ENCODE measurements around the gene GPR157.
"Not testable (repeated sequence)": the region's sequence is repeated elsewhere in the genome, so short reads cannot be mapped to it uniquely, and the experiment has no call there.

GPR157 gene

DNA sequence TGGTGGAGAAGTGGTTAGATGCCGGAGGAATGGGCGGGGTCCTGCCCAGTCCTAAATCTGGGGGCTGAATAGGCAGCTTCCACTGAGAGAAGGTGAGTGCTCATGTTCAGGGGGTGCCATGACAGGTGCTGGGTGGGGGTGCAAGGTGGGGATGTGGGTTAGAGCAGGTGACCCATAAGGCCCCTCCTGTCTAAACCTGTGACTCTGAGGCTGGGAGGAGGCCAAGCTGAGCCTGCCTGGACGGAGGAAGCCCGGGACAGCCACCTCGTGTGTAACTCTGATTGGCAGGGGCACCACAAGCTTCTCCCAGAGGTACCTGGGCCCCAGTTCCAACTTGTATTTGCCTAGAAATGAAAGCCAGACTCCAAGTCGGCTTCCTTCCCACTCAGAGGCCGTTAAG, 10.7 kb downstream of the GPR157 start:
- no peak for DNase-seq (ENCODE audit: low read depth in 3 of 3)

DNA sequence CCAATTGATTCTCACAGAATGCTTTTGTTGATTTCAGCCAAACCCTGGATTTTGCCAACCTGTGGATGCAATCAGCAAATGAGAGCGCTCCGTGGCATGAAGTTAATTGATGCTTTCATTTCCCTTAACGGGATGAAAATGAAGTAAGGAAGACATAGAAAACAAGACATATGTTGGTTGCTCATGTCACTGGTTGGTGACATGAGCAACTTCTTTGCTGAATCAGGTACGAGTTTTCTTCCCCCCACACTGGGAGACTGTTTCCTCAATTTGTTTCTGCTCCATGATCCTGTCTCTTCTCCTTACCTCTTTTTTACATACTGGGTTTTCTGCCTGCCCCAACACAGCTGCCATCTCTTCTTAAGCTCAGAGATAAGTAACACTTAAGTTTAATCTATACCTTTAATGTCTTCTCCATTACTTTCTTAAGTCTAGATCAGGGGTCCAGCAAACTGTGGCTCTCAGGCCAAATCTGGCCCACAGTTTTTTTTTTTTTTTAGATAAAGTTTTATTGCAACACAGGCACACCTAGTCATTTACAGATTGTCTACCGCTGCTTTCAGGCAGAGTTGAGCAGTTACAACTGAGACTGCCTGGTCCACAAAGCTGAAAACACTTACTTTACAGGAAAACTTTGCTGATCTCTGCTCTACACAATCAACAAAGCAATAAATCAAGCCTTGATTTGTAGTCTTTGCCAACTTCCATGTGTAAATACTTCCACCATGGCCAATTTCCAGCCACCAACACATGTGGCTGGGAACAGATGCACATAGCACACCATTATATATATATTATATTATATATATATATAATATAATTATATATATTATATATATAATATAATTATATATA, 13.3 kb downstream of the GPR157 start:
- DNase-seq (ENCODE audit: low read depth in 3 of 3): no peak

DNA sequence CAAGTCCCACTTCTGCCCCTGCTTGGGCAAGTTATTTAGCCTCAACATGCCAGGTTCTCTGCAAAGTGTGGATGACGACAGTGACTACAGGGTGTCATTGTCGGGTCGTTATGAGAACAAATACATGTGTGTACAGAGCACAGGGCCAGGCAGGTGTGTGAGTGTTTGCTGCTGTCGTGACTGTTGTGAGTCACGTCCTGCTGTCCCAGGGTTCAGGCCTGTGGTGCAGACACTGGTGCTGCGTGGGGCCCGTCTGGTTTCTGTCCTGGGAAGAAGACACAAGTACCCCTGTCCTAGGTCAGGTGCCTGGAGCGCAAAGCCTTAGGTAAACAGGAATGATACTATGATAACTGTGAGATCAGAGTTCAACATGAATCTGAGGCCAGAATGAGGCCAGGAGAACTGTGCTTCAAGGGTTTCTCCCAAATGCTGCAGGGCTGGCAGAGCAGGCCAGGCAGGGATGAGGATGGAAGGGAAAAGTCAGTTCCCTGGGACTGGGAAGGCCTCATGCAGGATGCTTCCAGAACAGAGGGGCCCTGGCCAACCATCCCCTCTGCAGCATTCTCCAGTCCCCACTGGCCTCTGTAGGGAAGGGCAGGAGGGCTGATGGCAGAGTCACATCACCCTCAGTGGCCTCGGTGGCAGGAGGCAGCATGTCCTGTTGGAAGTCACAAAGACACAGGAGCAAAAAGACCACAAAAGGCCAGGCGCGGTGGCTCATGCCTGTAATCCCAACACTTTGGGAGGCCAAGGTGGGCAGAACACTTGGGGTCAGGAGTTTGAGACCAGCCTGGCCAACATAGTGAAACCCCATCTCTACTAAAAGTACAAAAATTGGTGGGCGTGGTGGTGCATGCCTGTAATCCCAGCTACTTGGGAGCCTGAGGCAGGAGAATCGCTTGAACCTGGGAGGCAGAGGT, 15.7 kb downstream of the GPR157 start:
- DNase-seq (ENCODE audit: low read depth in 3 of 3): no peak

DNA sequence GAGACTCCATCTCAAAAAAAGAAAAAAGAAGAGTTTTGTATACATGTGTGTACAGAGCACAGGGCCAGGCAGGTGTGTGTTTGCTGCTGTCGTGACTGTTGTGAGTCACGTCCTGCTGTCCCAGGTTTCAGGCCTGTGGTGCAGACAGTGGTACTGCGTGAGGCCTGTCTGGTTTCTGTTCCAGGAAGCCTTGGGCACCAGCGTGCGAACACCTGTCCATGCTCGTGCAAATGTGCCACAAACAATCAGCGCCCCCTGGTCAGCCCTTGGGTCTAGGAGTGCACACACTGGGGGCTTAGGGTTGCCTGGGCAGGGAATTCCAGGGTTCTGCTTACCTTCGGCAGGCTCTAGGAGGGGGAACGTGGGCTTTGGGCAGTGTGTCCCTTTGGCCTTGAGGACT, 16.9 kb downstream of the GPR157 start:
- DNase-seq (ENCODE audit: low read depth in 3 of 3): no peak

DNA sequence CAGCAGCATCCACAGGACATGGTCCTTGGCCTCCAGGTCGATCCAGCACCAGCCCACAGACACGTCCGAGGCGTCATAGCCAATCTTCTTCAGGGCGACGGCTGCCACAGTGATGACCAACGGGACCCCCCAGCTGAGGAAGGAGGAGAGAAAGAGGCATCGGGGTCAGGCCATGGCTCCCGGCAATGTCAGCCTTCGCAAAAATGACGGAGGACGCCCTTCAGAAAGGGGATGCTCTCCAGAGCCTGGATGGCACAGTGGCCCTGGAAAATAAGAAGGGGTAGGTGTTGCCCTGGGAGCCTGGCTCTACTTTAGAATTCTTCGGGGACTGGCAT, 17.6 kb downstream of the GPR157 start:
- DNase-seq (ENCODE audit: low read depth in 3 of 3): no peak

DNA sequence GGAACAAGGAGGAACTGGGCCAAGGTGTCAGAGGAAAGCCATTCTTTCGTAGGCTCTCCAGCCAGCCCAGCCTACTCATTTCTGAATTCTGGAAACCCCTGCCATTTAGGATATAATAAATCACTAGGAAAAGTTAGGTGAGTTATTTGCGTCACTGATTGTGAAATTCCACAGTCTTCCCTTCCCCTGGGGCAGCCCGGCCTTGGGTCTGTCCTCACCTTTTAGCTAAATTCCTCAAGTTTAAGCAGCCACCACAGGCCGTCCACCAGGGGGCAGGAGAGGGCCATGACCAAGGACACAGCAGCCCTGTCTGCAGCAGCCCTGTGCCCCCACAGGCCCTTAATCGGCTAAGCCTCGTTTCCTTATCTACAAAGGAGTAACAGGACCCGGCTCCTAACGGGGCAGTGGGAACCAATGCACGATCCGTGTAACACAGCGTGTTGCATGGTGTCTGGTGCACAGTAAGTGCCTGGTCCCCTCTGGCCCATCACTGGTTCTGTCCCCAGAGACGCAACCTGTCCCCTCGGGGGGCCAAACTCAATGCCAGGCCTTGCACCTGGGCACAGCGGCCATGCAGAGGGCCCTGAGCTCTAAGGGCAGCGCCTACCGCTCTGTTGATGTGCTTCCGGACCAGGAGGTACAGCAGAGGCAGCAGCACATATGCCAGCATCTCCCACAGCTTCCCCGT, 18.1 kb downstream of the GPR157 start:
- peak; percentile 61 to 79 (median 70) for DNase-seq (ENCODE audit: low read depth in 3 of 3)

DNA sequence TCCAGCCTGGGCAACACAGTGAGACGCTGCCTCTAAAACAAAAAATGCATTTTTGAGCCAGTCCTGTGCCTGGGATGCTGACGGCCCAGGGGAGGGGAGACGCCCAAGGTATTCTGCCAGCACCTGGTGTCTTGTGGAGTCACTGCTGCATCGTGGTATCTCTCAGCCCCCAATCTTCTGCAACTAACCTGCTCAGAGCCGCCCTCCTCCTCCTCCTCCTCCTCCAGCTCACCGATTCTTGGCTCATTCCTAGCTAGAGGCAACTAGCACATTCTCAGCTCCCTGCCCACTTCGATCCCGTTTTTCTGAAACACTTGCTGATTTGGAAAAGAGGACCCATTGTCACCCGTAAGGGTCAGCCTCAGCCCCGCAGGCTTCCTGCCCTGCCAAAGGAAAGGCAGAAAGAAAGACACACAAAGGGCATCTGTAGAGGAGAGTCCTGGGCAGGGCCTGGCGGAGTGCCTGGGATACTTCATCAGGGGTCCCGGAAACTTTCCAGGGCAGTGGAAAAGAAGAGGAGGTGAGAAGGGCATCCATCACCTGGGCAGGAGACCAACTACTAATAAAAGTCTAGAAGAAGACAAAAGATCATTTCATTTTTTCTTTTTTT, 20.7 kb downstream of the GPR157 start:
- no peak for DNase-seq (ENCODE audit: low read depth in 3 of 3)

DNA sequence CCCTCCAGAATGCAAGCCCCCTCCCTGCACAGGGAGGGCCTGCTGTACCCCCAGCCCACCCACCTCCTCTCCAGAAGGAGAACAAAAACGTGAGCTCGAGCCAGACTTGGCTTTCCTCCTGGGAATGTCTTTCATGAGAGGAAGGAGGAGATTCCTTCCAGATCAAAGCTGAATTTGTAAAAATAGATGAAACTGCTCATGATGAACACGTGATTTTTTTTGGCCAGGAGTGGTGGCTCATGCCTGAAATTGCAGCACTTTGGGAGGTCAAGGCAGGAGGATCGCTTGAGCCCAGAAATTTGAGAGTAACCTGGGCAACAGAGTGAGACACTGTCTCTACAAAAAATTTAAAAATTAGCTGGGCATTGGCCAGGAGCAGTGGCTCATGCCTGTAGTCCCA, 21.8 kb downstream of the GPR157 start:
- DNase-seq (ENCODE audit: low read depth in 3 of 3): no peak

DNA sequence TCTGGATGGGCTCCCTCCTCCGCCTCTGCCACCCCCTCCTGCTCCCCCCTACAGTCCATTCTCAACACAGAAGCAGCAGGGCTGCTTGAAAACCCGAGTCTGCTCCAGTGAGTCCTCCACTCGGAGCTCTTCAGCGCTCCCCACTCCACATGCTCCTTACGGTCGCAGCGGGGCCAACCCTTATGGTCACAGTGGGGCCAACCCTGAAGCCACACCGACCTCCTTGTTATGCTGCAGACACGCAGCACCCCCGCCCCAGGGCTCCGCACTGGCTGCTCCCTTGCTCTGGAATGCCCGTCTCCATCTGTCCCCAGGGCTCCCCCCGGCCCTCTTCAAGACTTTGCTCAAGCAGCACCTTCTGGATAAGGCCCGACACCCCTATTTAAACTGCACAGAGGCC, 22.6 kb downstream of the GPR157 start:
- DNase-seq (ENCODE audit: low read depth in 3 of 3): no peak

DNA sequence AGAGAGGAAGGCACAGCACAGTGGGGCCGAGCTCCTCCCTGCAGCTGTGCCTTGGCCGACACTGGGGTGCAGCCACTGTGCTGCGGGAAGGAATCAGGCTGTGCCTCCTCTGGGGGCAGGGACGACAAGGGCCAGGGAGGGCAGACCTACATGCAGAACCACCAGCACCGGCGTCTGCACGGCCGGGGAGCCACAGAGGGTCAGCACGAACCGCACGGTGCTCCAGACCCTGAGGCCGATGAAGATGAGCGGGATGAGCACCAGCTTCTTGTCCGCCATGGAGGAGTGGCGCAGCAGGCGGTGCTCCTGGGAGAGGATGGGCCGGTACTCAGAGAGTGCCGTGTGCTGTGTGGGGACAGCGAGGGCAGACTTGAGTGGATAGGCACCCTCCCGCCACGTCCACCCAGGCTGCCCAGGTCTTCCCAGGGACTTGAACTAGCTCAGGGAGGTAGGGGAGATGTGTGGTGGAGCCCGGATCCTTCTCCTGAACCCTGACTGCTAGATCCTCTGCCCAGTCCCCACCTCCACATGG, 23.5 kb downstream of the GPR157 start:
- DNase-seq (ENCODE audit: low read depth in 3 of 3): no peak

DNA sequence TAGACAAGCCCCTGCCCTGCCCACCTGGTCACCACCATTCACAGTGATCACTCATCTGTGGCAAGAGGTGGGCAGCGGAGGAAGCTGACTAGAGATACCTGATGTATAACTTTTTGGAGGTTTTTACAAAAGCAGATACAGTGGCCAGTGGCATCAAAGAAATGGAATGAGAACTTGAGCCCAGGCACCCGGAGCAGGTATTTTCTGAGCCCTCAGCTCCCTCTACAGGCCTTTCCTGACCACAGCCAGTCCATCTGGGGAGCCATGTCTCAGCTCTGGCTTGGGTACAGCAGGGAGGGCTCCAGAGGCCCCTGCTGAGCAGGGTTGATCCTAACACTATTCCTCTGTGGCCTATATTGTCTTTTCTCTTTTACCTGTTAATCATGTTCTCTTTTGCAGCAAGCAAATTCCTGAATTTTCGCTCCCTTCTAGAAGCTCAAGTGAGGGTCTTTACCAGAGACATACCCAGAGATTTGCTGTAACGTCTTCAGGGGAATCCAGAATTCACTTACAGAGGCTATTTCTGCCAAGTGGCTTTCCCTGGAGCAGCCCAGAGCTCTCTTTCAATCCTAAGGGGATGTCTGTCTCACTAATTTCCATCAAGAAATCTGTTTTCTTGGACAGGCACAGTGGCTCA, 27.3 kb downstream of the GPR157 start:
- no peak for DNase-seq (ENCODE audit: low read depth in 3 of 3)

DNA sequence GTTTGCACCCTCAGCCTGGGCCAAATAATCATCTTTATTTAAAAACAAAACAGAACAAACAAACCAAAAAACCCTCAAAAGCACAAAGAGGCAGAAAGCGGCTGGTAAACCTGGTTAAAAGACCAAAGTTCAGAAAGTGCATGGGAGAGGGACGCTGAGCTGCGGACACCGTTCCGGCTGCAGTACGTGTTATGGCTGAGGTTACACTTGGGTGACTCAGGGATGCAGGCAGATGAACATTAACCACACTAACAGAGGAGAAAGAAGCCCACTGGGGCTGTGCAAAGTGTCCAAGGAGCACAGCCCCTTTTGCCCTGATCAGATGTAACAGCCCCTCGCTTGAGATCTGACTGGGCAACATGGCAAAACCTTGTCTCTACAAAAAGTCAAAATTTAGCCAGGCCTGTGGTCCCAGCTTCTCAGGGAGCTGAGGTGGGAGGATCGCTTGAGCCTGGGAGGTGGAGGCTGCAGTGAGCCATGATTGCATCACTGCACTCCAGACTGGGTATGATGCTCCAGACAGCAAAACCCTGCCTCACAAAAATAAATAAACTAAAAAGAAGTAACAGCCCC, 28.3 kb downstream of the GPR157 start:
- DNase-seq (ENCODE audit: low read depth in 3 of 3): no peak

DNA sequence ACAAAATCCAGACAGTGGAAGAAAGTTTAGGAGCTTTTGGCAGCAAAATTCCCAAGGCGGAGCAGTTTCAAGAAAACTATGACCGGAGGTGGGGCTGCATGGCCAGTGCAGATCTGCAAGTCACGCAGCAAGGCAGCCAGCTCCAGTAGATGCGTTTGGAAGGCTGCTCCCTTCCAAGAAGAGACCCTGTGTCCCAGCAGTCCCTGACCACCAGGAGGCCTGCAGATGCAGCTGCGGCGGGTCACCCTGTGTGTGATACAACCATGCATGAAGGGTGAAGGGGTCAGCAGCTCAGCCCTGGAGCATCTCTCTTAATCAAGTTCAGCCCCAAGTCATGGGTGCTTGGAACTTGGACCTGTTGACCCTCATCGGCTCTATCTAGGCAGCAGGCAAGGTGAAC, 29.3 kb downstream of the GPR157 start:
- no peak for DNase-seq (ENCODE audit: low read depth in 3 of 3)

DNA sequence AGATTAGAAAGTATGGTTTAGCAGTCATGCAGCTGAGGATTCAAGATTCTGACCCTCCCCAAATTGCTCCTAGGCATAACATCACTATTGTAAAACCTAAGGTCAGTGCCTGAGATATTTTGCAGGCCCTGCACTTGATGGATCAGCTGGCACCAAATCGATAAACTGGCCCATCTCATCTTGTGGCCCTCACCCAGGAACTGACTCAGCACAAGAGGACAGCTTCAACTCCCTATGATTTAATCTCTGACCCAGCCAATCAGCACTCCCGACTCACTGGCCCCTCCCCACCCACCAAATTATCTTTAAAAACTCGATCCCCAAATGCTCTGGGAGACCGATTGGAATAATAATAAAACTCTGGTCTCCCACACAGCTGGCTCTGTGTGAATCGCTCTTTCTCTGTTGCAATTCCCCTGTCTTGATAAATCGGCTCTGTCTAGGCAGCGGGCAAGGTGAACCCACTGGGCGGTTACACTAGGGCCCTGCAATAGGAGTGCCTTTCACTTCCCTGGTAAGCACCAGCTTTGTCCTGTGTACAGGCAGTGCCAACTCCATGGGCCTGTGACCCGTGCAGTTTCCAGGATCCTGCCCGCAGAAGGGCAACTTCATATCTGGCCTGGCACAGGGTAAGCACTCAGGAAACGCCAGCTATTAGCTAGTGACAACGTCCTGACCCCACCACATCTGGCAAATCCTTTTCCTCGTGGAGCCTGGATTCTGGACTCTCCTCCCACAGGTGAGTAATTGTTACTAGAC, 30.8 kb downstream of the GPR157 start:
- no peak for DNase-seq (ENCODE audit: low read depth in 3 of 3)

DNA sequence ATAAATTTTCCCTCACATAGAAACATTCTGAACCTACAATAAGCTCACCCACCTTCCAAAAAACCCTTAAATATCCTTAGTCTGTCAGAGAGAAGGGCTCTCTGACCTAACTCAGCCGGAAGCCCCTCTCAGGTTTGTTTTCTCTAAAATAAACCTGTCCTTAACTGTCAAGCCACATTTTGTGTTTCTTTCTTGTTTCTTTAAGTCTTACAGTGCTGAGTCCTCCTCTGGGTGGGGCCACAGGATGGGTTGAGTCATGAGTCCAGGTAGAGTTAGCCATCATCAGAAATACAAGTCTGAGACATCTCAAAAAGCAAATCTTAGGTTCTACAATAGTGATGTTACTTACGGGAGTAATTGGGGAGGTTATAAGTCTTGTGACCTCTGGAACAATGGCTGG, 33.1 kb downstream of the GPR157 start:
- no peak for DNase-seq (ENCODE audit: low read depth in 3 of 3)

DNA sequence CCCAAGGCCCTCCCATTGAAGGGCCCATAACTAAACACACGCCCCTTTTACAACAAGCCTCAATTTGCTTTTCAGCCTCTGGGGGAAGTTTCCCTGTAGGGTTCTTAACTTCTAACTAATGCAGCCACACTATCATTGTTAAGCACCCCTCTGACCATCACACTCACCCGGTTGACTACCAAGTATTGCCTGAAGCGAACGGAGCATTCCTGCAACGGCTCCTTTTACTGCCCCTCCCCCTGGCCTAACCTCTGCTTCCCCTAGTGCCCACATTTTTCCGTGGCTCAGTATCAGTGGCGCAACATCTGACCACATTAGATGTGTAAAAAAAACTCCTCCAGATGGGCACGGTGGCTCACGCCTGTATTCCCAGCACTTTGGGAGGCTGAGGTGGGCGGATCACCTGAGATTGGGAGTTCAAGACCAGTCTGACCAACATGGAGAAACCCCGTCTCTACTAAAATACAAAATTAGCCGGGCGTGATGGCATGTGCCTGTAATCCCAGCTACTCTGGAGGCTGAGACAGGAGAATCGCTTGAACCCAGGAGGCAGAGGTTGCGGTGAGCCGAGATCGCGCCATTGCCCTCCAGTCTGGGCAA, 34.8 kb downstream of the GPR157 start:
- DNase-seq (ENCODE audit: low read depth in 3 of 3): not testable (repeated sequence)

DNA sequence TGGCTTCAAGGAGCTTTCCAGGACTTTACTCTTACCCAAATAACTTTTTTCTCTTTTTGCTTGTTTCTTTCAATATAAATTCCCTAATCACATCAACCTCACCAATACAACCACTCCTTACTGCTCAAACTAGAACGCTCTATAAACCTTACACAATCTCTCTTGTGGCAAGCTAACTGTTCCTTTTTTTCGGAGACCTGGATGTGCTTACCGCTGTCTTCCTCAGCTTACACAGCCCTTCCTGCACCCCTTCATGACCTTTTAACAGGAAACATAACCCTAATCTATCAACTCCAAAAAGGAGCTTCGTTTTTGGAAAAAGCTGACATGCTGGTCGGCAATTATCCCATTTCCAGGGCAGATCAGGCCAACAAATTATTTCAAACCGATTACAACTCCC, 35.3 kb downstream of the GPR157 start:
- DNase-seq (ENCODE audit: low read depth in 3 of 3): no peak

DNA sequence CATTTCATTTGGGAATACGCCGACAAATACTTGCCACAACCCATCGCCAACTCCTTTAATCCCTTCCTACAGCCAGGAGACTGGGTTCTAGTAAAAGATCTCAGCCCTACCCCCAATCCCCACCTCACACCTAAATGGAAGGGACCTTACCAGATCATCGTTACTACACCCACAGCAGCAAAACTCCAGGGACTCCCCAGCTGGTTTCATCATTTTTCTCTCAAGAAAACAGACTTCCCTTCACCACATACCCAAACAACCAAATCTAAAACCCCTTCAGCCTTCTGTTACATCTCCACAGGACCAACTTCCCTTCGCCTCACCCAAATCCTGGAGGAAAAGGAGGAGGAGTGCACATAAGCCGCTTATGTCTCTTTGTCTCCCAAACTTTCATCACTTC, 35.8 kb downstream of the GPR157 start:
- DNase-seq (ENCODE audit: low read depth in 3 of 3): no peak

DNA sequence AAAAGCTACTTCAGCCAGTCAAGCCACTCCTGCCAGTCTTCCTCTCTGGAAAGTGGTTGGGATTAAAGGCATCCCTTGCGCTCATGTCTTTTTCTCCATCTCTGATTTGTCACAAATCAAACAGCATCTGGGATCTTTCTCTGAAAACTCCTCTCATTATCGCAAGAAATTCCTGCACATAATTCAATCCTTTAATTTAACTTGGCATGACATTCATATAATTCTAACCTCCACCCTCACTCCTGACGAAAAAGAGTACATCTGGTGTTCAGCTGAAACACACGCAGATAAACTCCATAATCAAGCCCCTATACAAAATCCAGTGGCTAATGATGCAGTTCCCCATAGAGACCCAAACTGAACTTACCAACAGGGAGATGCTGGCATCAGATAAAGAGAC, 40.1 kb downstream of the GPR157 start:
- DNase-seq (ENCODE audit: low read depth in 3 of 3): no peak

Data from stimulated activated CD4-positive, alpha-beta T cell treated with anti-CD3 and anti-CD28 coated beads, TNF-alpha, amount 100 ng/mL, for 4 hours (primary cell).